Measurements from ENCODE around the gene BPIFB6.

The BPIFB6 gene

GRCh38 chr20:33014336-33015113, 16.9 kb upstream of the BPIFB6 start:
- H3K4me1 ChIP-seq (ENCODE audit: control insufficient read depth, insufficient read depth, low read length): no peaks in the 10 kb centered on the region
- no peak for TF ChIP-seq ZNF214 (tag by site-specific recombination; IDR thresholded peaks at IDR 0.05; ENCODE audit: borderline replicate concordance)
- TF ChIP-seq ZNF140 (tag by site-specific recombination; IDR thresholded peaks at IDR 0.05): no peak
- TF ChIP-seq ZSCAN30 (tag by site-specific recombination; IDR thresholded peaks at IDR 0.05): no peak
- TF ChIP-seq ZNF341 (tag by site-specific recombination; IDR thresholded peaks at IDR 0.05; ENCODE audit: low read depth): no peak
- no peak for TF ChIP-seq HIC1 (tag by site-specific recombination; IDR thresholded peaks at IDR 0.05)
- no peak for TF ChIP-seq ZBTB26 (tag by site-specific recombination; optimal IDR thresholded peaks at IDR 0.05)
- no peak for TF ChIP-seq ZIC2 (tag by site-specific recombination; IDR thresholded peaks at IDR 0.05)
- TF ChIP-seq ZNF670 (tag by site-specific recombination; IDR thresholded peaks at IDR 0.05; ENCODE audit: low read depth): no peak
- no peak for TF ChIP-seq ZNF10 (tag by site-specific recombination; IDR thresholded peaks at IDR 0.05)
- no peak overlapping the region for H3K4me3 ChIP-seq (ENCODE audit: low read depth, low read length)
- ChIA-PET POLR2A (no interaction called here), CTCF (no interaction called here)
- no peak overlapping the region for H3K27ac ChIP-seq (ENCODE audit: extremely low read depth, low read depth, low read length)
- H3K36me3 ChIP-seq (ENCODE audit: control insufficient read depth in 2 of 2, insufficient read depth in 1 of 2, low read length in 2 of 2): no peaks in the 10 kb centered on the region
- no peaks in the 10 kb centered on the region for H3K9me3 ChIP-seq (ENCODE audit: control insufficient read depth, insufficient read depth, low read depth, low read length)

- ChIA-PET CTCF (no interaction called here), POLR2A (no interaction called here)
- H3K36me3 ChIP-seq (ENCODE audit: control insufficient read depth in 2 of 2, insufficient read depth in 1 of 2, low read length in 2 of 2): no peaks in the 10 kb centered on the region
Measured at GRCh38 chr20:33015114-33015484, 16.3 kb upstream of the BPIFB6 start.

GRCh38 chr20:33015700-33016580, 15.5 kb upstream of the BPIFB6 start:
- H3K36me3 ChIP-seq (ENCODE audit: control insufficient read depth in 2 of 2, insufficient read depth in 1 of 2, low read length in 2 of 2): no peaks in the 10 kb centered on the region
- H3K4me1 ChIP-seq (ENCODE audit: control insufficient read depth, insufficient read depth, low read length): no peaks in the 10 kb centered on the region
- ChIA-PET POLR2A (no interaction called here), CTCF (interaction anchor here (0.5 kb wide), 1 partner anchor 12 kb away, joined by 3 read pairs; no protein-coding TSS in a partner anchor)
- H3K27ac ChIP-seq (ENCODE audit: extremely low read depth, low read depth, low read length): no peak overlapping the region
- H3K9me3 ChIP-seq (ENCODE audit: control insufficient read depth, insufficient read depth, low read depth, low read length): no peaks in the 10 kb centered on the region
- H3K4me3 ChIP-seq (ENCODE audit: low read depth, low read length): no peak overlapping the region
- TF ChIP-seq KLF1 (tag by site-specific recombination; IDR thresholded peaks at IDR 0.05): no peak
- no peak for TF ChIP-seq ZNF341 (tag by site-specific recombination; IDR thresholded peaks at IDR 0.05; ENCODE audit: low read depth)
- TF ChIP-seq ZNF777 (tag by site-specific recombination; IDR thresholded peaks at IDR 0.05; ENCODE audit: borderline replicate concordance): no peak
- TF ChIP-seq ZNF169 (tag by site-specific recombination; IDR thresholded peaks at IDR 0.05): no peak
- TF ChIP-seq SP3 (tag by site-specific recombination; IDR thresholded peaks at IDR 0.05): no peak
- no peak for TF ChIP-seq FEZF1 (tag by site-specific recombination; IDR thresholded peaks at IDR 0.05)
- no peak for TF ChIP-seq KLF9 (tag by site-specific recombination; IDR thresholded peaks at IDR 0.05; ENCODE audit: low read depth)
- no peak for TF ChIP-seq ZNF843 (tag by site-specific recombination; IDR thresholded peaks at IDR 0.05)
- no peak for TF ChIP-seq ZNF350 (tag by site-specific recombination; IDR thresholded peaks at IDR 0.05)
- no peak for TF ChIP-seq ZNF626 (tag by site-specific recombination; IDR thresholded peaks at IDR 0.05)
- TF ChIP-seq ZNF677 (tag by site-specific recombination; IDR thresholded peaks at IDR 0.05): no peak
- no peak for TF ChIP-seq GLI4 (tag by site-specific recombination; IDR thresholded peaks at IDR 0.05)
- TF ChIP-seq ZNF157 (tag by site-specific recombination; IDR thresholded peaks at IDR 0.05): no peak
- no peak for TF ChIP-seq ZNF280C (tag by site-specific recombination; IDR thresholded peaks at IDR 0.05)
- TF ChIP-seq ZNF658 (tag by site-specific recombination; IDR thresholded peaks at IDR 0.05): no peak
- TF ChIP-seq ZBTB17 (tag by site-specific recombination; IDR thresholded peaks at IDR 0.05): no peak

More at GRCh38 chr20:33015114-33015484, 16.3 kb upstream of the BPIFB6 start:
- Histone ChIP-seq H3K27ac (ENCODE audit: extremely low read depth, low read depth, low read length) (no peak overlapping the region), H3K9me3 (ENCODE audit: control insufficient read depth, insufficient read depth, low read depth, low read length) (no peaks in the 10 kb centered on the region), H3K4me3 (ENCODE audit: low read depth, low read length) (no peak overlapping the region), H3K4me1 (ENCODE audit: control insufficient read depth, insufficient read depth, low read length) (no peaks in the 10 kb centered on the region)
- TF ChIP-seq ZFHX2 (tag by site-specific recombination; conservative IDR thresholded peaks at IDR 0.05) (peak; percentile 24; the same call in 1 of the 2 replicates), ZXDB (tag by site-specific recombination; IDR thresholded peaks at IDR 0.05) (no peak)
